SK-N-SH treated with all-trans-retinoic acid at 6 μM for 48 hours (cell line): ENCODE measurements around the gene KIF24.

Experiments used
- GLIS3 ChIP-seq: fragments of 250-450 bp; sonication (Bioruptor Pico); IDR thresholded peaks from 2 replicates; pipeline ENCODE4 v1.5.0; 2020; ENCODE audit warnings: mild to moderate bottlenecking, moderate library complexity
- ISL1 ChIP-seq: fragments of 250-450 bp; sonication (Bioruptor Pico); IDR thresholded peaks from 2 replicates; pipeline ENCODE4 v2.1.2; 2022; ENCODE audit warnings: mild to moderate bottlenecking, moderate library complexity
- OSR1 ChIP-seq: fragments of 250-450 bp; sonication (Bioruptor Pico); IDR thresholded peaks from 2 replicates; pipeline ENCODE4 v1.8.0; 2022; ENCODE audit warnings: moderate library complexity, mild to moderate bottlenecking, inconsistent platforms
- PPARA ChIP-seq: fragments of 250-450 bp; sonication (Bioruptor Pico); IDR thresholded peaks from 2 replicates; pipeline ENCODE4 v1.5.0; 2020; ENCODE audit warnings: mild to moderate bottlenecking, borderline replicate concordance
- RARB ChIP-seq: fragments of 250-450 bp; sonication (Bioruptor Pico); IDR thresholded peaks from 2 replicates; pipeline ENCODE4 v1.8.0; 2021; ENCODE audit warnings: mild to moderate bottlenecking, moderate library complexity
- SNAI2 ChIP-seq: fragments of 250-450 bp; sonication (Bioruptor Pico); IDR thresholded peaks from 2 replicates; pipeline ENCODE4 v1.5.0; 2020; ENCODE audit warnings: mild to moderate bottlenecking, moderate library complexity
- ZFP3 ChIP-seq: fragments of 250-450 bp; sonication (Bioruptor Pico); IDR thresholded peaks from 2 replicates; pipeline ENCODE4 v1.5.0; 2020; ENCODE audit warnings: mild to moderate bottlenecking, moderate library complexity
- ZFP30 ChIP-seq: fragments of 450-650 bp; formaldehyde crosslinking; IDR thresholded peaks from 2 replicates; pipeline ENCODE4 v1.5.0; 2022; ENCODE audit warnings: mild to moderate bottlenecking, moderate library complexity
- ZNF565 ChIP-seq: fragments of 450-650 bp; formaldehyde crosslinking; conservative IDR thresholded peaks from 2 replicates; pipeline ENCODE4 v1.5.0; 2020; ENCODE audit warnings: low read depth, mild to moderate bottlenecking, moderate library complexity
- TF ChIP-seq, protein P1 (sequence below): fragments of 250-450 bp; sonication (Bioruptor Pico); IDR thresholded peaks from 2 replicates; pipeline ENCODE4 v1.5.1; 2021; ENCODE audit warnings: mild to moderate bottlenecking, moderate library complexity
- TF ChIP-seq, protein P2 (sequence below): fragments of 250-450 bp; sonication (Bioruptor Pico); IDR thresholded peaks from 2 replicates; pipeline ENCODE4 v1.8.0; 2020; ENCODE audit warnings: mild to moderate bottlenecking, moderate library complexity, borderline replicate concordance

DNA sequence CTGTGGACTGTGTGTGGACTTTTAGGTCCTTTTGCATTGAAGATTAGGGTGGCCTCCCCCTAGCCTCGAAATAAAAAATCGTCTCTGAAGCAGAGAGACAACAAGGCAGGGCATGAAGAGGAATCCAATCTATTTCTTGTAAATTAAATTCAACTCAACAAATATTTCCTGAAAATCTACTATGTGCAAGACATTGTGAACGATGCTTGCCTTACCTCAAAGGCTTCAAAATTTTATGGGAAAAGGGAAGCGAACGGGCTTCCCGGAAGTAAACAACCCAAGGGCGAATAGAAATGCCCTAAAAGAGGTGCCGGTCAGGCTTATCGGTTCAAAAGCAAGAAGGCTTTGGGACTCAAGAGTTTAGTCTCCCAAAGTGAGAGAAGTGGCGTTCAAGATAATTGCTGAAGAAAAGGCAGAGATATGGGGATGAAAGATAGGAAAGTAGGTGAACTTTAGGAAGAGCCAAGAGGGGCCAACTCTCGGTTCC lies 525 bp downstream of the KIF24 start:
- TF ChIP-seq ZFP3 (CRISPR knock-in tag) = no peak
- no peak for TF ChIP-seq OSR1
- TF ChIP-seq ZFP30 (CRISPR knock-in tag) = no peak
- TF ChIP-seq, protein P1, sequence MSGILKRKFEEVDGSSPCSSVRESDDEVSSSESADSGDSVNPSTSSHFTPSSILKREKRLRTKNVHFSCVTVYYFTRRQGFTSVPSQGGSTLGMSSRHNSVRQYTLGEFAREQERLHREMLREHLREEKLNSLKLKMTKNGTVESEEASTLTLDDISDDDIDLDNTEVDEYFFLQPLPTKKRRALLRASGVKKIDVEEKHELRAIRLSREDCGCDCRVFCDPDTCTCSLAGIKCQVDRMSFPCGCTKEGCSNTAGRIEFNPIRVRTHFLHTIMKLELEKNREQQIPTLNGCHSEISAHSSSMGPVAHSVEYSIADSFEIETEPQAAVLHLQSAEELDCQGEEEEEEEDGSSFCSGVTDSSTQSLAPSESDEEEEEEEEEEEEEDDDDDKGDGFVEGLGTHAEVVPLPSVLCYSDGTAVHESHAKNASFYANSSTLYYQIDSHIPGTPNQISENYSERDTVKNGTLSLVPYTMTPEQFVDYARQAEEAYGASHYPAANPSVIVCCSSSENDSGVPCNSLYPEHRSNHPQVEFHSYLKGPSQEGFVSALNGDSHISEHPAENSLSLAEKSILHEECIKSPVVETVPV (CRISPR knock-in tag) = no peak
- TF ChIP-seq, protein P2, sequence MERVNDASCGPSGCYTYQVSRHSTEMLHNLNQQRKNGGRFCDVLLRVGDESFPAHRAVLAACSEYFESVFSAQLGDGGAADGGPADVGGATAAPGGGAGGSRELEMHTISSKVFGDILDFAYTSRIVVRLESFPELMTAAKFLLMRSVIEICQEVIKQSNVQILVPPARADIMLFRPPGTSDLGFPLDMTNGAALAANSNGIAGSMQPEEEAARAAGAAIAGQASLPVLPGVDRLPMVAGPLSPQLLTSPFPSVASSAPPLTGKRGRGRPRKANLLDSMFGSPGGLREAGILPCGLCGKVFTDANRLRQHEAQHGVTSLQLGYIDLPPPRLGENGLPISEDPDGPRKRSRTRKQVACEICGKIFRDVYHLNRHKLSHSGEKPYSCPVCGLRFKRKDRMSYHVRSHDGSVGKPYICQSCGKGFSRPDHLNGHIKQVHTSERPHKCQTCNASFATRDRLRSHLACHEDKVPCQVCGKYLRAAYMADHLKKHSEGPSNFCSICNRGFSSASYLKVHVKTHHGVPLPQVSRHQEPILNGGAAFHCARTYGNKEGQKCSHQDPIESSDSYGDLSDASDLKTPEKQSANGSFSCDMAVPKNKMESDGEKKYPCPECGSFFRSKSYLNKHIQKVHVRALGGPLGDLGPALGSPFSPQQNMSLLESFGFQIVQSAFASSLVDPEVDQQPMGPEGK (CRISPR knock-in tag) = no peak
- no peak for TF ChIP-seq ZNF565
- TF ChIP-seq GLIS3 (CRISPR knock-in tag) = no peak
- TF ChIP-seq PPARA (CRISPR knock-in tag) = no peak
- TF ChIP-seq SNAI2 = no peak
- no peak for TF ChIP-seq RARB (CRISPR knock-in tag)
- TF ChIP-seq ISL1 (CRISPR knock-in tag) = no peak
